Adrenal gland (tissue), 5 donors: Measurements from ENCODE around the gene MYO10.

Experiments
- POLR2A ChIP-seq, 2 donors: fragments of 450-650 bp; IDR thresholded peaks; one replicate each; pipeline ENCODE4 v1.6.1; 2017; ENCODE audit warnings: antibody characterized with exemption in 2 of 2, mild to moderate bottlenecking in 2 of 2, moderate library complexity in 1 of 2
- TF ChIP-seq, protein P1 (sequence below), 6 experiments: fragments of 450-650 bp in 4 of 6; fragments of 200-600 bp in 2 of 6; sonication (generic) in 1 of 6; IDR thresholded peaks; 1 replicate in 5 of 6; 2 replicates in 1 of 6; pipeline versions ENCODE4 v1.5.1 to v1.8.0; 2016 to 2021; ENCODE audit warnings: antibody characterized with exemption in 6 of 6, mild to moderate bottlenecking in 2 of 6, moderate library complexity in 1 of 6
- donor health status: DM: no; HTN: no; CAD: no.

DNA sequence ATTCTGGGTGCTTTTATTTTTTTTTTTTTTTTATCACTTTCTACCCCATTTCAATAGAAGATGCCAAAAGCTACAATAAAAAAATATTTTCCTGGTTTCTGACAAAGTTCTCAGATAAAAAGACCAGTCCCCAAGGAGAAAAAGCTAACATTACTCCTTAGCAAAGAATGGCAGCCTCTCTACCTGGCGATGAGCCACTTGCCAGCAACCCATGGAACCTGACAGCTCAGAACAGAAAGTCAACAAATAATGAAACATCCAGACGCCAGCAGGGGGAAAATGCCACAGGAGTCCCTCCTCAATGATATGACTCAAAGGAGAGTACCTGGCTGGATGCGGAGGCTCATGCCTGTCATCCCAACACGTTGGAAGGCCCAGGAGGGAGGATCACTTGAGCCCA is 123.2 kb downstream of the MYO10 start:
- no peak for TF ChIP-seq POLR2A (IDR thresholded peaks at IDR 0.05)
- TF ChIP-seq, protein P1, sequence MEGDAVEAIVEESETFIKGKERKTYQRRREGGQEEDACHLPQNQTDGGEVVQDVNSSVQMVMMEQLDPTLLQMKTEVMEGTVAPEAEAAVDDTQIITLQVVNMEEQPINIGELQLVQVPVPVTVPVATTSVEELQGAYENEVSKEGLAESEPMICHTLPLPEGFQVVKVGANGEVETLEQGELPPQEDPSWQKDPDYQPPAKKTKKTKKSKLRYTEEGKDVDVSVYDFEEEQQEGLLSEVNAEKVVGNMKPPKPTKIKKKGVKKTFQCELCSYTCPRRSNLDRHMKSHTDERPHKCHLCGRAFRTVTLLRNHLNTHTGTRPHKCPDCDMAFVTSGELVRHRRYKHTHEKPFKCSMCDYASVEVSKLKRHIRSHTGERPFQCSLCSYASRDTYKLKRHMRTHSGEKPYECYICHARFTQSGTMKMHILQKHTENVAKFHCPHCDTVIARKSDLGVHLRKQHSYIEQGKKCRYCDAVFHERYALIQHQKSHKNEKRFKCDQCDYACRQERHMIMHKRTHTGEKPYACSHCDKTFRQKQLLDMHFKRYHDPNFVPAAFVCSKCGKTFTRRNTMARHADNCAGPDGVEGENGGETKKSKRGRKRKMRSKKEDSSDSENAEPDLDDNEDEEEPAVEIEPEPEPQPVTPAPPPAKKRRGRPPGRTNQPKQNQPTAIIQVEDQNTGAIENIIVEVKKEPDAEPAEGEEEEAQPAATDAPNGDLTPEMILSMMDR (IDR thresholded peaks at IDR 0.05), result no peak
